ENCODE data around the gene TMEM158. TPM values are rescaled to one million over a fixed set of nuclear protein-coding genes. Genes with fewer than 3 reads are reported as not detected.

Gene TMEM158
- total and polyA plus RNA-seq, 2 donors from 2014 or later: 3.1 to 5.1 TPM

DNA sequence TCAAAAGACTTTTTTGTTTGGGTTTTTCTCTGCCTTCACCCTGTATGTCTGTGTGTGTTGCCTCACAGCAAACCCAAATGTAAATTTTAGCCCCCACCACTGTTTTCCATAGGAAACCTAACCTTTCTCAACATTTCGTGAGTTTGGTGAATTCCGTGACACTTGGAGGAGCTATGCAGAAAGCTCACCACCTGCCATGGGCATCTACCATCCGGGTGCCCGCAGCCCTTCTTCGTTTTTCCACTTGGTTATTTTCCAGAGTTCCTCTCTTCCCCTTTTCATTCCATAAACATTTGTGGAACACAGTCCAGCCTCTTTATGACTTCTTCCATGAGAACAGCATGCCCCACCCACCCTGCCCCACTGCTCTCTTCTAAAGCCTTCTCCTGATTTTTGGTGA lies 31.3 kb downstream of the TMEM158 start:
- DNase-seq: no peak
- Histone ChIP-seq H3K4me3 (ENCODE audit: low read length in 3 of 3) (no peak overlapping the region), H3K36me3 (ENCODE audit: control insufficient read depth in 2 of 3, insufficient read depth in 3 of 3, low read length in 3 of 3) (no peaks in the 10 kb centered on the region), H3K9ac (ENCODE audit: low read length in 3 of 3) (no peak overlapping the region), H3K9me3 (ENCODE audit: control insufficient read depth in 2 of 3, insufficient read depth in 1 of 3, low read length in 3 of 3) (no peaks in the 10 kb centered on the region), H3K4me1 (ENCODE audit: control insufficient read depth in 2 of 3, insufficient read depth in 2 of 3, low read depth in 1 of 3, low read length in 3 of 3) (no peaks in the 10 kb centered on the region), H3K27me3 (ENCODE audit: control insufficient read depth, insufficient read depth, low read length) (no peaks in the 10 kb centered on the region), H3K27ac (ENCODE audit: low read depth in 2 of 2, low read length in 2 of 2) (no peak overlapping the region)
- intact Hi-C loops (cut with DNase I): no loop called here
- TF ChIP-seq, protein P1, sequence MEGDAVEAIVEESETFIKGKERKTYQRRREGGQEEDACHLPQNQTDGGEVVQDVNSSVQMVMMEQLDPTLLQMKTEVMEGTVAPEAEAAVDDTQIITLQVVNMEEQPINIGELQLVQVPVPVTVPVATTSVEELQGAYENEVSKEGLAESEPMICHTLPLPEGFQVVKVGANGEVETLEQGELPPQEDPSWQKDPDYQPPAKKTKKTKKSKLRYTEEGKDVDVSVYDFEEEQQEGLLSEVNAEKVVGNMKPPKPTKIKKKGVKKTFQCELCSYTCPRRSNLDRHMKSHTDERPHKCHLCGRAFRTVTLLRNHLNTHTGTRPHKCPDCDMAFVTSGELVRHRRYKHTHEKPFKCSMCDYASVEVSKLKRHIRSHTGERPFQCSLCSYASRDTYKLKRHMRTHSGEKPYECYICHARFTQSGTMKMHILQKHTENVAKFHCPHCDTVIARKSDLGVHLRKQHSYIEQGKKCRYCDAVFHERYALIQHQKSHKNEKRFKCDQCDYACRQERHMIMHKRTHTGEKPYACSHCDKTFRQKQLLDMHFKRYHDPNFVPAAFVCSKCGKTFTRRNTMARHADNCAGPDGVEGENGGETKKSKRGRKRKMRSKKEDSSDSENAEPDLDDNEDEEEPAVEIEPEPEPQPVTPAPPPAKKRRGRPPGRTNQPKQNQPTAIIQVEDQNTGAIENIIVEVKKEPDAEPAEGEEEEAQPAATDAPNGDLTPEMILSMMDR (IDR thresholded peaks at IDR 0.05; ENCODE audit: borderline replicate concordance, extremely low read depth, insufficient read depth): no peak
- no peak for FAIRE-seq

DNA sequence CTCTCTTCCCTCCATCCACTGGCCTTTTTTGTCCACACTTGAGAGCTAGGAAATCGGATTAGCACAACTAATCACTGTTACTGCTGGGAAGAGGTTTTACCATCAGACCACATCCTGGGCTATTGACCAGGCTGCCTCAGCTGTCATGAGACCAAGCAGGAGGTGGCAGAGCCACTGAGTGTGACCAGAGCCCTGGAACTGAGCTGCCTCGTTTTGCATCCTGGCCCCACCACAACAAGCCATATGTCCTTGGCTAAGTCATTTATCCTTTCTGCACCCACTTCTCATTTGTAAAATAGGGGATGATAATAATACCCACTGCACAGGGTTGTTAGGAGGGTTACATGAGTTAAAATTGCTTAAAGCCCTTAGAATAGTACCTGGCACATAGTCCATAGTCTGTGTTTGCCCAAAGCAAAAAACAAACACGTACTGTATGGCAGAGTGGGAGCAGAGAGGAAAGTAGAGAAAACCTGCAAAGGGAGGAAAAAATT lies 34.1 kb downstream of the TMEM158 start:
- no peaks in the 10 kb centered on the region for H3K36me3 ChIP-seq (ENCODE audit: control insufficient read depth in 2 of 3, insufficient read depth in 3 of 3, low read length in 3 of 3)
- no peak for FAIRE-seq
- intact Hi-C loops (cut with DNase I): no loop called here

DNA sequence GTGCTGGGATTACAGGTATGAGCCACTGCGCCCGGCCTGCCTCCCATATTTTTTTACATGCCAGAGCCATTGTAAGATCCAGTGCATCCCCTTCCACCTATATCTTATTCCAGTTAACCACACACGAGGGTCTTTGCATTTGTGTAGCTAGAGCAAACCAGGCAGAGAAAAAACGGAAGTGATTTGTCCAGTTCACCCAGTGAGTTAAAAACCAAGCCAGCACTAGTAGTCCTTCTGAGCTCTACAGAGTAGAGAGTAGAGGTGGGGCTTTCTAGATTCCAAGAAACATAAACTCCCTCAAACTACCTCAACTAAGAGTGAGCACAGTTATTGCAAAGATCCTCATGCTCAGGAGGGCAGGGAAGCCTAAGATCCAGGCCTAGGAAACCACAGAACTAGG lies 34.7 kb downstream of the TMEM158 start:
- no peaks in the 10 kb centered on the region for H3K36me3 ChIP-seq (ENCODE audit: control insufficient read depth in 2 of 3, insufficient read depth in 3 of 3, low read length in 3 of 3)
- no peaks in the 10 kb centered on the region for H3K27me3 ChIP-seq (ENCODE audit: control insufficient read depth, insufficient read depth, low read length)
- H3K4me1 ChIP-seq (ENCODE audit: control insufficient read depth in 2 of 3, insufficient read depth in 2 of 3, low read depth in 1 of 3, low read length in 3 of 3): no peaks in the 10 kb centered on the region
- no peaks in the 10 kb centered on the region for H3K9me3 ChIP-seq (ENCODE audit: control insufficient read depth in 2 of 3, insufficient read depth in 1 of 3, low read length in 3 of 3)
- no peak for DNase-seq
- TF ChIP-seq, protein P1 (IDR thresholded peaks at IDR 0.05; ENCODE audit: borderline replicate concordance, extremely low read depth, insufficient read depth): no peak
- no peak overlapping the region for H3K4me3 ChIP-seq (ENCODE audit: low read length in 3 of 3)
- H3K27ac ChIP-seq (ENCODE audit: low read depth in 2 of 2, low read length in 2 of 2): no peak overlapping the region
- H3K9ac ChIP-seq (ENCODE audit: low read length in 3 of 3): no peak overlapping the region
- no peak for FAIRE-seq
- intact Hi-C loops (cut with DNase I): no loop called here

More for the DNA sequence above, 34.1 kb downstream of the TMEM158 start:
- TF ChIP-seq, protein P1 (IDR thresholded peaks at IDR 0.05; ENCODE audit: borderline replicate concordance, extremely low read depth, insufficient read depth): no peak
- Histone ChIP-seq H3K4me3 (ENCODE audit: low read length in 3 of 3) (no peak overlapping the region), H3K4me1 (ENCODE audit: control insufficient read depth in 2 of 3, insufficient read depth in 2 of 3, low read depth in 1 of 3, low read length in 3 of 3) (no peaks in the 10 kb centered on the region), H3K27ac (ENCODE audit: low read depth in 2 of 2, low read length in 2 of 2) (no peak overlapping the region), H3K9ac (ENCODE audit: low read length in 3 of 3) (no peak overlapping the region), H3K27me3 (ENCODE audit: control insufficient read depth, insufficient read depth, low read length) (no peaks in the 10 kb centered on the region), H3K9me3 (ENCODE audit: control insufficient read depth in 2 of 3, insufficient read depth in 1 of 3, low read length in 3 of 3) (no peaks in the 10 kb centered on the region)
- DNase-seq: no peak
